Liver (tissue), 9 donors: ENCODE data around the gene ASB7. TPM values are rescaled to one million over a fixed set of nuclear protein-coding genes. Genes with fewer than 3 reads are reported as not detected.

Source experiments
- DNase-seq: peaks from one replicate; pipeline ENCODE4 v3.0.0-alpha.2; 2017; ENCODE audit warnings: low spot score
- H3K27ac ChIP-seq, 2 donors: one replicate each; pipeline ENCODE4 v1.7.0; 2013; ENCODE audit warnings: inconsistent platforms in 2 of 2, low read length in 2 of 2, control low read depth in 1 of 2, low read depth in 1 of 2, mild to moderate bottlenecking in 1 of 2
- H3K27me3 ChIP-seq, 4 donors: one replicate each; pipeline versions ENCODE4 v1.6.1 to v1.7.0; 2013; ENCODE audit warnings: low read length in 3 of 4, inconsistent platforms in 1 of 4, mild to moderate bottlenecking in 1 of 4, moderate library complexity in 1 of 4; ENCODE audit not compliant: control insufficient read depth in 4 of 4, insufficient read depth in 4 of 4
- H3K36me3 ChIP-seq, 4 donors: one replicate each; pipeline versions ENCODE4 v1.6.1 to v1.7.0; 2013; ENCODE audit warnings: low read length in 3 of 4, mild to moderate bottlenecking in 3 of 4, low read depth in 1 of 4, moderate library complexity in 1 of 4; ENCODE audit not compliant: control insufficient read depth in 4 of 4, insufficient read depth in 3 of 4
- H3K4me1 ChIP-seq, 4 donors: one replicate each; pipeline versions ENCODE4 v1.6.1 to v1.7.0; 2013; ENCODE audit warnings: low read length in 3 of 4, mild to moderate bottlenecking in 3 of 4, moderate library complexity in 1 of 4; ENCODE audit not compliant: control insufficient read depth in 4 of 4, insufficient read depth in 4 of 4
- H3K4me3 ChIP-seq, 3 donors: one replicate each; pipeline versions ENCODE4 v1.6.1 to v1.7.0; 2013; ENCODE audit warnings: low read length in 3 of 3, control low read depth in 1 of 3, low read depth in 1 of 3, mild to moderate bottlenecking in 1 of 3
- H3K9ac ChIP-seq, 2 donors: one replicate each; pipeline ENCODE4 v1.7.0; 2013; ENCODE audit warnings: low read length in 2 of 2, mild to moderate bottlenecking in 2 of 2, moderate library complexity in 2 of 2, control low read depth in 1 of 2, low read depth in 1 of 2
- H3K9me3 ChIP-seq, 4 donors: one replicate each; pipeline versions ENCODE4 v1.6.1 to v1.7.0; 2013; ENCODE audit warnings: low read length in 3 of 4; ENCODE audit not compliant: control insufficient read depth in 4 of 4
- ATF3 ChIP-seq: IDR thresholded peaks from 2 replicates; pipeline ENCODE4 v1.6.1; 2016; ENCODE audit warnings: antibody characterized with exemption
- CTCF ChIP-seq: fragments of 150-350 bp; IDR thresholded peaks from 2 replicates; pipeline ENCODE4 v1.5.1; 2017; ENCODE audit warnings: improper control_type of control experiment, low read depth, low read length; ENCODE audit not compliant: missing input control
- FOXA1 ChIP-seq: IDR thresholded peaks from 2 replicates; pipeline ENCODE4 v1.6.1; 2016; ENCODE audit warnings: antibody characterized with exemption
- FOXA2 ChIP-seq: IDR thresholded peaks from 2 replicates; pipeline ENCODE4 v1.6.1; 2016; ENCODE audit warnings: antibody characterized with exemption
- GABPA ChIP-seq, 2 donors: IDR thresholded peaks in 1 of 2; conservative IDR thresholded peaks in 1 of 2; 2 replicates each; pipeline ENCODE4 v1.6.1; 2016; ENCODE audit warnings: antibody characterized with exemption in 2 of 2, mild to moderate bottlenecking in 1 of 2, moderate library complexity in 1 of 2
- HNF4G ChIP-seq: IDR thresholded peaks from 2 replicates; pipeline ENCODE4 v1.6.1; 2016; ENCODE audit warnings: antibody characterized with exemption
- JUND ChIP-seq, 2 donors: IDR thresholded peaks; 2 replicates each; pipeline ENCODE4 v1.6.1; 2016; ENCODE audit warnings: antibody characterized with exemption in 2 of 2
- MAX ChIP-seq: IDR thresholded peaks from 2 replicates; pipeline ENCODE4 v1.6.1; 2016; ENCODE audit warnings: antibody characterized with exemption
- NR2F2 ChIP-seq: IDR thresholded peaks from 2 replicates; pipeline ENCODE4 v1.6.1; 2016; ENCODE audit warnings: antibody characterized with exemption
- RAD21 ChIP-seq, 2 donors: IDR thresholded peaks; 2 replicates each; pipeline ENCODE4 v1.6.1; 2016; ENCODE audit warnings: antibody characterized with exemption in 2 of 2, mild to moderate bottlenecking in 2 of 2
- REST ChIP-seq: IDR thresholded peaks from 2 replicates; pipeline ENCODE4 v1.6.1; 2016; ENCODE audit warnings: antibody characterized with exemption, mild to moderate bottlenecking
- SP1 ChIP-seq: IDR thresholded peaks from 2 replicates; pipeline ENCODE4 v1.6.1; 2018; ENCODE audit warnings: antibody characterized with exemption, mild to moderate bottlenecking
- TAF1 ChIP-seq: conservative IDR thresholded peaks from 2 replicates; pipeline ENCODE4 v1.6.1; 2016; ENCODE audit warnings: antibody characterized with exemption, mild to moderate bottlenecking
- YY1 ChIP-seq: IDR thresholded peaks from 2 replicates; pipeline ENCODE4 v1.6.1; 2016; ENCODE audit warnings: antibody characterized with exemption, mild to moderate bottlenecking
- ZBTB33 ChIP-seq: IDR thresholded peaks from 2 replicates; pipeline ENCODE4 v1.6.1; 2016; ENCODE audit warnings: antibody characterized with exemption
- WGBS: extraction: QIAGEN DNeasy Blood & Tissue Kit; methylation state at CpG from one replicate; pipeline ENCODE4 v1.1.7; 2013; 5-methylcytosine and 5-hydroxymethylcytosine counted together
- polyA plus RNA-seq, 2 donors: library from polyadenylated mRNA; stranded (reverse) in 1 of 2; unstranded in 1 of 2; fragments of 200-250 nt in 1 of 2; fragments of >200 nt in 1 of 2; fragmentation: Nextera tagmentation in 1 of 2; extraction: Ambion mirVana in 1 of 2; gene quantifications; one replicate each; pipeline versions ENCODE4 v1.2.1 to v1.2.3, GENCODE V29; 2013 to 2015
- total RNA-seq, 2 donors: library from RNA; depleted of rRNA; stranded (reverse); fragments of >200 nt; gene quantifications; one replicate each; pipeline ENCODE4 v1.2.3, GENCODE V29; 2014
- donor health status: healthy.
- donor health status: healthy.
- donor health status: healthy.
- donor health status: healthy.
- donor health status: healthy.

Gene ASB7
- total and polyA plus RNA-seq, 4 donors: 3.7 to 12.6 (median 6.5) TPM

- Histone ChIP-seq H3K9ac (no peak overlapping the region), H3K9me3 (no peaks in the 10 kb centered on the region), H3K4me1 (no peaks in the 10 kb centered on the region), H3K27me3 (no peaks in the 10 kb centered on the region), H3K4me3 (no peak overlapping the region), H3K36me3 (peaks cover 0 to 22% (median 6%) of the 10 kb centered on the region in 4 donors), H3K27ac (no peak overlapping the region)
- TF ChIP-seq REST: no peak
- no peak for TF ChIP-seq MAX
- TF ChIP-seq TAF1: no peak
- TF ChIP-seq RAD21 (IDR thresholded peaks at IDR 0.05): no peak
- TF ChIP-seq JUND (IDR thresholded peaks at IDR 0.05): no peak
- TF ChIP-seq FOXA2: no peak
- 78% methylated on average over 8 of the region's 8 CpGs for WGBS
- no peak for DNase-seq
Observed at GRCh38 chr15:100569391-100569790, 33.0 kb upstream of the ASB7 start.

GRCh38 chr15:100570275-100570674 lies 32.1 kb upstream of the ASB7 start:
- no peak for TF ChIP-seq HNF4G
- no peak for TF ChIP-seq ATF3
- no peak for TF ChIP-seq CTCF
- TF ChIP-seq ZBTB33: no peak
- no peak for TF ChIP-seq YY1
- TF ChIP-seq NR2F2: no peak
- TF ChIP-seq RAD21 (IDR thresholded peaks at IDR 0.05): no peak
- no peak for TF ChIP-seq REST
- no peak for TF ChIP-seq SP1
- no peak for TF ChIP-seq FOXA1
- no peak for TF ChIP-seq GABPA (IDR thresholded peaks at IDR 0.05 in 1 of 2, conservative IDR thresholded peaks at IDR 0.05 in 1 of 2)
- TF ChIP-seq MAX: no peak
- TF ChIP-seq FOXA2: no peak
- no peak for TF ChIP-seq JUND (IDR thresholded peaks at IDR 0.05)
- TF ChIP-seq TAF1: no peak
- H3K4me3 ChIP-seq: no peak overlapping the region
- peaks cover 0 to 22% (median 8%) of the 10 kb centered on the region in 4 donors for H3K36me3 ChIP-seq
- no peak for DNase-seq
- 96% methylated on average over 3 of the region's 3 CpGs for WGBS
- no peaks in the 10 kb centered on the region for H3K4me1 ChIP-seq
- no peaks in the 10 kb centered on the region for H3K27me3 ChIP-seq
- no peak overlapping the region for H3K27ac ChIP-seq
- no peaks in the 10 kb centered on the region for H3K9me3 ChIP-seq
- H3K9ac ChIP-seq: no peak overlapping the region
